Measurements from ENCODE around the gene DCP2. TPM values are rescaled to one million over a fixed set of nuclear protein-coding genes. Genes with fewer than 3 reads are reported as not detected.

DCP2 gene
- total RNA-seq, 1 experiment from 2014 or later, result 62.7 TPM

DNA sequence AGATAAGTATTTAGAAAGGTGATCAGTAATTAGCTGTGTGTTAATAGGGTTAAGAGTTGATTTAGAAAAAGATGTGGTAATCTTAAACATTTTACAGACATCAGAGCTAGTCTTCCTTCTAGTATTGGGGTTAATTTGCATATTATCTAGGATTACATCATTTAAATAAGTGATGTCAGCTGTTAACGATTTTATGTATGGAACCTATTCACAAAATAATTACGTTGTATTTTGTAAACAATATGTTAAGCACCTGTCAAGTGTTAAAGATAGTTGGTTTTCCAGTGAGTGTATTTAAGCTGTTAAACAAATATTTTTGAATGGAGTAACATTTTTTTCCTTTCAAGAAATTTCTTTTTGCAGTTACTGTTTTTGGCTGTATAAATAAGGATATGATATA is 2.2 kb downstream of the DCP2 start:
- Histone ChIP-seq H3K27me3 (ENCODE audit: control insufficient read depth, insufficient read depth, low read length) (no peaks in the 10 kb centered on the region), H3K4me3 (ENCODE audit: insufficient read depth, low read depth, low read length) (no peak overlapping the region)
- DNase-seq, result no peak

DNA sequence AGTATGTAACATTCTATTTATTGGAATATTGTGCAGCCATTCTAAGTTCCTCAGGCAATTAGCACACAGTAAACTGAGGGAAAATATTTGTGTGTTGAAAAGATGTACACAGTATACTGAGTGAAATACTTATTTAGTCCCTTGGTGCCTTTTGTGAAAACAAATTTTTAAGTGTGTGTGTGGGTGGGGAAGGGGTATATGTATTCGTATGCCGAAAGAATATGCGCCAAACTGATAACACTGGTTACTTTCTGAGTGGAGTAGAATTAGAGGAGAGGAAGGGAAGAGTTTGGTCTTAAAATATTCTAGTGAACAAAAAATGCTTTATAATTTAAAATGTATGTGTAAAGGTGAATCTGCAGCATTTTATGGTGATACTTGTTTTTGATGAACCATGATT is 3.1 kb downstream of the DCP2 start:
- DNase-seq, result no peak
- H3K27me3 ChIP-seq (ENCODE audit: control insufficient read depth, insufficient read depth, low read length), result no peaks in the 10 kb centered on the region
- H3K36me3 ChIP-seq (replicated peaks; ENCODE audit: control insufficient read depth, insufficient read depth, low read length), result no peaks in the 10 kb centered on the region; the same call in 1 of the 2 replicates
- no peak overlapping the region for H3K4me3 ChIP-seq (ENCODE audit: insufficient read depth, low read depth, low read length)

More for the DNA sequence above, 2.2 kb downstream of the DCP2 start:
- H3K36me3 ChIP-seq (replicated peaks; ENCODE audit: control insufficient read depth, insufficient read depth, low read length), result no peaks in the 10 kb centered on the region; the same call in 1 of the 2 replicates

DNA sequence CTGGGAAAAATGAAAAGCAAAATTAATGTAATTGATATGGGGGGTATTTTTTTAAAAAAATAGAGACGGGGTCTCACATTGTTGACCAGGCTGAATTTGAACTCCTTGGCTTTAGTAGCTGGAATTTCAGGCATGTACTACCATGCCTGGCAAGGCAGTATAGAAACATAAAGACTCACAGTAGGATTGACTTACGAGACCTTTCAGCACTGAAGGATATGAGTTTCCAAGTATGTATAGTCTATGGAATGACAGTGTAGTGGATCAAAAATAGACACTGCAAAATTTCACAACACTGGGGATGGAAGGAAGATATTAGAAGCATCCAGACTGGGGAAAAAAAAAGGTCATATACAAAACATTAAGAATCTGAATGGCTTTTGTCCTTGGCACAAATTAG is 6.8 kb downstream of the DCP2 start:
- no peak for DNase-seq
- Histone ChIP-seq H3K4me3 (ENCODE audit: insufficient read depth, low read depth, low read length) (no peak overlapping the region), H3K27me3 (ENCODE audit: control insufficient read depth, insufficient read depth, low read length) (no peaks in the 10 kb centered on the region), H3K36me3 (replicated peaks; ENCODE audit: control insufficient read depth, insufficient read depth, low read length) (no peaks in the 10 kb centered on the region; the same call in 1 of the 2 replicates)

GRCh38 chr5:112986224-112986623 is 9.6 kb downstream of the DCP2 start:
- H3K4me3 ChIP-seq (ENCODE audit: insufficient read depth, low read depth, low read length), result no peak overlapping the region
- DNase-seq, result no peak
- H3K36me3 ChIP-seq (replicated peaks; ENCODE audit: control insufficient read depth, insufficient read depth, low read length), result no peaks in the 10 kb centered on the region; the same call in none of the 2 replicates
- no peaks in the 10 kb centered on the region for H3K27me3 ChIP-seq (ENCODE audit: control insufficient read depth, insufficient read depth, low read length)

- Histone ChIP-seq H3K36me3 (replicated peaks; ENCODE audit: control insufficient read depth, insufficient read depth, low read length) (peaks cover 6% of the 10 kb centered on the region), H3K27me3 (ENCODE audit: control insufficient read depth, insufficient read depth, low read length) (no peaks in the 10 kb centered on the region), H3K4me3 (ENCODE audit: insufficient read depth, low read depth, low read length) (no peak overlapping the region)
- peak; percentile 46 for DNase-seq
These were observed 19.4 kb downstream of the DCP2 start for GRCh38 chr5:112995764-112996618.

GRCh38 chr5:112996830-112997374 is 20.3 kb downstream of the DCP2 start:
- no peaks in the 10 kb centered on the region for H3K27me3 ChIP-seq (ENCODE audit: control insufficient read depth, insufficient read depth, low read length)
- no peak for DNase-seq
- peaks cover 11% of the 10 kb centered on the region for H3K36me3 ChIP-seq (replicated peaks; ENCODE audit: control insufficient read depth, insufficient read depth, low read length)
- H3K4me3 ChIP-seq (ENCODE audit: insufficient read depth, low read depth, low read length), result no peak overlapping the region

GRCh38 chr5:112998296-112998695 is 21.7 kb downstream of the DCP2 start:
- peaks cover 15% of the 10 kb centered on the region for H3K36me3 ChIP-seq (replicated peaks; ENCODE audit: control insufficient read depth, insufficient read depth, low read length)
- H3K4me3 ChIP-seq (ENCODE audit: insufficient read depth, low read depth, low read length), result no peak overlapping the region
- DNase-seq, result no peak
- H3K27me3 ChIP-seq (ENCODE audit: control insufficient read depth, insufficient read depth, low read length), result no peaks in the 10 kb centered on the region

GRCh38 chr5:113000466-113000865 is 23.9 kb downstream of the DCP2 start:
- no peak for DNase-seq
- H3K27me3 ChIP-seq (ENCODE audit: control insufficient read depth, insufficient read depth, low read length), result no peaks in the 10 kb centered on the region
- H3K36me3 ChIP-seq (replicated peaks; ENCODE audit: control insufficient read depth, insufficient read depth, low read length), result peaks cover 26% of the 10 kb centered on the region
- no peak overlapping the region for H3K4me3 ChIP-seq (ENCODE audit: insufficient read depth, low read depth, low read length)

DNA sequence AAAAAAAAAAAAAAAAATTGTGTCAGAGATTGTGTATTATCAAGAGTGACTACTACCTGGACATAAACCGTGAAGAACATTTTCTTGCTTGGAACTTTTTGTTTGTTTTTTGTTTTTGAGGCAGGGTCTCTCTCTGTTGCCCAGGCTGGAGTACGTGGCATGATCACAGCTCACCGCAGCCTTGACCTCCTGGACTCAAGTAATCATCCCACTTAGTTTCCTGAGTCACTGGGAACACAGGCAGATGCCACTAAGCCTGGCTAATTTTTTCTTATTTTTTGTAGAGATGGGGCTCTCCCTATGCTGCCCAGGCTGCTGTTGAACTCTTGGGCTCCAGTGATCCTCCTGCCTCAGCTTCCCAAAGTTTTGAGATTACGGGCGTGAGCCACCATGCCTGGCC is 25.8 kb downstream of the DCP2 start:
- Histone ChIP-seq H3K36me3 (replicated peaks; ENCODE audit: control insufficient read depth, insufficient read depth, low read length) (peaks cover 28% of the 10 kb centered on the region), H3K27me3 (ENCODE audit: control insufficient read depth, insufficient read depth, low read length) (no peaks in the 10 kb centered on the region), H3K4me3 (ENCODE audit: insufficient read depth, low read depth, low read length) (no peak overlapping the region)
- DNase-seq, result no peak

GRCh38 chr5:113003763-113004162 is 27.2 kb downstream of the DCP2 start:
- Histone ChIP-seq H3K4me3 (ENCODE audit: insufficient read depth, low read depth, low read length) (no peak overlapping the region), H3K27me3 (ENCODE audit: control insufficient read depth, insufficient read depth, low read length) (no peaks in the 10 kb centered on the region), H3K36me3 (replicated peaks; ENCODE audit: control insufficient read depth, insufficient read depth, low read length) (peaks cover 33% of the 10 kb centered on the region)
- DNase-seq, result no peak

DNA sequence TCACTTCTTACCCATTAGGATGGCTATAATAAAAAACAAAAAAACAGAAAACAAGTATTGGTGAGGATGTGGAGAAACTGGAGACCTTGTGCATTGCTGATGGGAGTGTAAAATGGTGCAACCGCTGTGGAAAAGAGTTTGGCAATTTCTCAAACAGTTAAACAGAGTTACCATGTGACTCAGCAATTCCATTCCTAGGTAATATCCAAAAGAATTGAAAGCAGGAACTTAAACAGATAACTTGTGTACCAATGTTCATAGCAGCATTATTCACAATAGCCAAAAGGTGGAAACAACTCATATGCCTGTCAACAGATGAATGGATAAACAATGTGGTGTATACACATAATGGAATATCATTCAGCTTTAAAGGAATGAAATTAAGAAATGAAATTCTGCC is 28.9 kb downstream of the DCP2 start:
- Histone ChIP-seq H3K27me3 (ENCODE audit: control insufficient read depth, insufficient read depth, low read length) (no peaks in the 10 kb centered on the region), H3K4me3 (ENCODE audit: insufficient read depth, low read depth, low read length) (no peak overlapping the region), H3K36me3 (replicated peaks; ENCODE audit: control insufficient read depth, insufficient read depth, low read length) (peaks cover 34% of the 10 kb centered on the region)
- no peak for DNase-seq

- no peak for DNase-seq
- no peaks in the 10 kb centered on the region for H3K27me3 ChIP-seq (ENCODE audit: control insufficient read depth, insufficient read depth, low read length)
- H3K36me3 ChIP-seq (replicated peaks; ENCODE audit: control insufficient read depth, insufficient read depth, low read length), result no peaks in the 10 kb centered on the region; the same call in 1 of the 2 replicates
- H3K4me3 ChIP-seq (ENCODE audit: insufficient read depth, low read depth, low read length), result no peak overlapping the region
These were observed 41.5 kb downstream of the DCP2 start for GRCh38 chr5:113017881-113018635.

GRCh38 chr5:113020461-113021273 is 44.1 kb downstream of the DCP2 start:
- DNase-seq, result no peak
- no peaks in the 10 kb centered on the region; the same call in 1 of the 2 replicates for H3K36me3 ChIP-seq (replicated peaks; ENCODE audit: control insufficient read depth, insufficient read depth, low read length)
- no peak overlapping the region for H3K4me3 ChIP-seq (ENCODE audit: insufficient read depth, low read depth, low read length)
- no peaks in the 10 kb centered on the region for H3K27me3 ChIP-seq (ENCODE audit: control insufficient read depth, insufficient read depth, low read length)

GRCh38 chr5:113022661-113023060 is 46.1 kb downstream of the DCP2 start:
- Histone ChIP-seq H3K4me3 (ENCODE audit: insufficient read depth, low read depth, low read length) (no peak overlapping the region), H3K36me3 (replicated peaks; ENCODE audit: control insufficient read depth, insufficient read depth, low read length) (peaks cover 2% of the 10 kb centered on the region), H3K27me3 (ENCODE audit: control insufficient read depth, insufficient read depth, low read length) (no peaks in the 10 kb centered on the region)
- no peak for DNase-seq
